GM12892 (cell line): ENCODE data around the gene GJB3.

Source experiments
- POLR2A ChIP-seq: IDR thresholded peaks from 2 replicates; pipeline ENCODE4 v1.6.1; 2011; ENCODE audit warnings: low read depth, low read length, control low read depth
- POLR2AphosphoS5 ChIP-seq: IDR thresholded peaks from 2 replicates; pipeline ENCODE4 v1.6.1; 2011; ENCODE audit warnings: low read depth, low read length, control low read depth
- TAF1 ChIP-seq: IDR thresholded peaks from 2 replicates; pipeline ENCODE4 v1.6.1; 2011; ENCODE audit warnings: low read depth, mild to moderate bottlenecking, control low read depth, low read length, borderline replicate concordance

DNA sequence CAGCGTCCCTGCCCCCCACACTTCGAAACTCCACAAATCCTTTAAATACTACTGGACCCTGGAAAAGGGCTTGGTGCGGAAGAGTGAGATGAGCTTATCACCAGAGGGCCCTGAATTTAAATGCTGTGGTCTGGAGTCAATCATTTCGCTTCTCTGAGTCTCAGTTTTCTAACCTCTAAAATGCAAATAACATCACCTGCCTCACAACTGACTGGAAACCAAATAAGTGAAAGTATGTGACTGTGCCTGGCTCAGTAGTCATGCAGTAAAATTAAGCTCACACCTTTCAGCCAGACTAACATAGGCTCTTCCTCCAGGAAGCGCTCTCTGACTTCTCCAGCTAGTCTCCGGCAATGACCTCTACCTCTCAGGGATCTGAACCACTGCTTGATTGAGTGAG, 16.0 kb downstream of the GJB3 start:
- TF ChIP-seq POLR2AphosphoS5, result no peak
- no peak for TF ChIP-seq POLR2A
- no peak for TF ChIP-seq TAF1
